HepG2 (cell line): Measurements from ENCODE around the gene MLXIPL. TPM values are rescaled to one million over a fixed set of nuclear protein-coding genes. Genes with fewer than 3 reads are reported as not detected.
A peak's percentile ranks its signal among the peaks of the same experiment; 100 is the strongest.

ENCODE experiments used
- AGO2 ChIP-seq: fragments of 200-400 bp; formaldehyde crosslinking; optimal IDR thresholded peaks from 2 replicates; pipeline ENCODE3; 2017; ENCODE audit warnings: mild to moderate bottlenecking, low read depth, low read length, moderate library complexity
- ATF4 ChIP-seq, 2 experiments: fragments of 450-650 bp in 1 of 2; sonication (generic) in 1 of 2; formaldehyde crosslinking; IDR thresholded peaks; 2 replicates each; pipeline versions ENCODE4 v1.5.0 to v1.8.0; 2020 to 2022; ENCODE audit warnings: mild to moderate bottlenecking in 1 of 2, missing genetic modification reagents in 1 of 2
- CCAR2 ChIP-seq: fragments of 200-400 bp; formaldehyde crosslinking; optimal IDR thresholded peaks from 2 replicates; pipeline ENCODE3; 2018; ENCODE audit warnings: low read depth, mild to moderate bottlenecking, low read length, moderate library complexity
- DDIT3 ChIP-seq: sonication (generic); formaldehyde crosslinking; IDR thresholded peaks from 2 replicates; pipeline ENCODE4 v1.4.0; 2020; ENCODE audit warnings: mild to moderate bottlenecking, missing genetic modification reagents
- EP300 ChIP-seq, 3 experiments: sonication (generic) in 1 of 3; formaldehyde crosslinking in 1 of 3; IDR thresholded peaks; 2 replicates each; pipeline versions ENCODE4 v1.5.1 to v1.6.1; 2011 to 2020; ENCODE audit warnings: low read depth in 2 of 3, low read length in 2 of 3, borderline replicate concordance in 1 of 3, improper control_type of control experiment in 1 of 3, mild to moderate bottlenecking in 1 of 3, missing genetic modification reagents in 1 of 3, moderate library complexity in 1 of 3
- FIP1L1 ChIP-seq: fragments of 200-400 bp; formaldehyde crosslinking; IDR thresholded peaks from 2 replicates; pipeline ENCODE4 v1.6.1; 2018; ENCODE audit warnings: low read depth, mild to moderate bottlenecking, low read length, moderate library complexity, borderline replicate concordance; ENCODE audit not compliant: insufficient read depth
- HOXA3 ChIP-seq: sonication (generic); formaldehyde crosslinking; IDR thresholded peaks from 2 replicates; pipeline ENCODE4 v1.5.0; 2020; ENCODE audit warnings: missing genetic modification reagents
- MED13 ChIP-seq: sonication (generic); formaldehyde crosslinking; IDR thresholded peaks from 2 replicates; pipeline ENCODE4 v1.5.0; 2020; ENCODE audit warnings: missing genetic modification reagents
- PATZ1 ChIP-seq: sonication (generic); formaldehyde crosslinking; IDR thresholded peaks from 2 replicates; pipeline ENCODE4 v1.4.0; 2020; ENCODE audit warnings: missing genetic modification reagents
- POLR2AphosphoS5 ChIP-seq: IDR thresholded peaks from 2 replicates; pipeline ENCODE4 v1.6.1; 2012; ENCODE audit warnings: low read depth, low read length
- POLR2G ChIP-seq: fragments of 200-400 bp; formaldehyde crosslinking; IDR thresholded peaks from 2 replicates; pipeline ENCODE4 v1.6.1; 2018; ENCODE audit warnings: mild to moderate bottlenecking, low read depth, low read length, moderate library complexity
- REXO4 ChIP-seq: sonication (generic); formaldehyde crosslinking; IDR thresholded peaks from 2 replicates; pipeline ENCODE4 v1.8.0; 2022; ENCODE audit warnings: missing genetic modification reagents, mild to moderate bottlenecking, borderline replicate concordance
- SAP130 ChIP-seq: IDR thresholded peaks from 2 replicates; pipeline ENCODE4 v1.6.1; 2016; ENCODE audit warnings: low read depth
- SNAI1 ChIP-seq: sonication (generic); formaldehyde crosslinking; IDR thresholded peaks from 2 replicates; pipeline ENCODE4 v1.5.0; 2020; ENCODE audit warnings: mild to moderate bottlenecking, missing genetic modification reagents, borderline replicate concordance
- TEF ChIP-seq: sonication (generic); formaldehyde crosslinking; IDR thresholded peaks from 2 replicates; pipeline ENCODE4 v1.5.0; 2020; ENCODE audit warnings: missing genetic modification reagents
- XBP1 ChIP-seq: sonication (generic); formaldehyde crosslinking; IDR thresholded peaks from 2 replicates; pipeline ENCODE4 v1.5.0; 2020; ENCODE audit warnings: missing genetic modification reagents
- ZNF562 ChIP-seq: sonication (generic); formaldehyde crosslinking; IDR thresholded peaks from 2 replicates; pipeline ENCODE4 v1.8.0; 2022; ENCODE audit warnings: missing genetic modification reagents, borderline replicate concordance
- ZNF616 ChIP-seq: sonication (generic); formaldehyde crosslinking; IDR thresholded peaks from 2 replicates; pipeline ENCODE4 v1.5.0; 2020; ENCODE audit warnings: low read depth, mild to moderate bottlenecking, missing genetic modification reagents
- ZNF703 ChIP-seq: sonication (generic); formaldehyde crosslinking; IDR thresholded peaks from 2 replicates; pipeline ENCODE4 v1.5.1; 2020; ENCODE audit warnings: missing genetic modification reagents, mild to moderate bottlenecking, moderate library complexity, borderline replicate concordance
- ZSCAN5A ChIP-seq: sonication (generic); formaldehyde crosslinking; IDR thresholded peaks from 2 replicates; pipeline ENCODE4 v1.8.0; 2022; ENCODE audit warnings: mild to moderate bottlenecking, missing genetic modification reagents, borderline replicate concordance
- polyA plus RNA-seq, 8 experiments: library from polyadenylated mRNA; depleted of rRNA in 3 of 8; stranded (reverse) in 7 of 8; unstranded in 1 of 8; fragments of >200 nt; fragmentation: Illumina TruSeq in 4 of 8; extraction: Trizol in 4 of 8; gene quantifications; 2 replicates each; pipeline versions ENCODE4 v1.2.1 to v1.2.3, GENCODE V29; 2011 to 2016; ENCODE audit warnings: low read depth in 4 of 8, missing spikeins in 1 of 8, mixed read lengths in 1 of 8; ENCODE audit not compliant: insufficient read depth in 1 of 8
- total RNA-seq, 5 experiments: library from RNA; depleted of rRNA; stranded (reverse); fragments of >200 nt; fragmentation: Illumina TruSeq; extraction: Trizol; gene quantifications; 2 replicates each; pipeline ENCODE4 v1.2.3, GENCODE V29; 2016; ENCODE audit warnings: low read depth in 1 of 5
- TF ChIP-seq, protein P1 (sequence below): sonication (generic); formaldehyde crosslinking; IDR thresholded peaks from 2 replicates; pipeline ENCODE4 v1.5.0; 2020; ENCODE audit warnings: missing genetic modification reagents

Gene MLXIPL
- total and polyA plus RNA-seq, 2 of the 13 experiments (the other 11 are each of a cell fraction or from before 2014, with no cell fraction given) = 51.6 to 60.1 TPM

DNA sequence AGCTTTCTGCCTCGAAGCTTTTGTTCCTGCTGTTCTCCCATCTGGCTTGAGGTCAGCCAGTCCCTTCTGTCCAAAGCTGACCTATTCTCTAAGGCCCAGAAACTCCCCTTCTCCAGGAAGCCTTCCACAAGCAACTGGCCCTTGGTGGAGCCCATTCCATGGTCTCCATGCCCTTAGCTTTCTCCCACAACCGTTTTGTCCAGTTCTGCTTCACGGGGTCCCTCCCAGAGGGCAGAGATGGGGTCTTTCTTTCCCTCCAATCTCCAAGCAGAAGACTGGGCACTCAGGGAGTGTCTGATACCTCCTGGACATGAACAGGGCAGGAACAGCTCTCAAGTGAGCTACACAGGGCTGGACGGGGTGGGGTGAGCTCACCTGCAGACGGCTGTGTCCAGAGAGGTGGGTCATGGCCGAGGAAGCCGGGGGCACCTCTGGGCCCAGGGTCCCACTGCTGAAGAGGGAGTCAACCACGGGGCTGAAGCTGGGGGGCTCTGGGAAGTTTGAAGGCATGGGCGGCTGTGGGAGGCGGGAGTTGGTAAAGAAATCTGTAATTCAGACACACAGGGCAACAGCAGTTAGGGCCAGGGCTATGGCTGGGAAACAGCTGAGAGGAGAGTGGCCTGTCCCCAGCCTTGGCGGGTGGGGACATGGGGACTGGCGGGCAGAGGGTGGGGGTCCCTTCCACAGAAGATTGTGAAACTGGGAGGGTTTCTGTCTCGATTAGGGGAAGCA, 25.0 kb downstream of the MLXIPL start (continued):
- TF ChIP-seq ZSCAN5A = 0 out of 2 replicates have a peak, but pooled peaks have one; percentile 68
- peak; percentile 61 for TF ChIP-seq CCAR2
- TF ChIP-seq HOXA3 = no peak
- TF ChIP-seq POLR2G = peak; percentile 73
- peak; percentile 99 for TF ChIP-seq AGO2
- TF ChIP-seq TEF = no peak
- TF ChIP-seq DDIT3 (CRISPR knock-in tag) = no peak
- no peak for TF ChIP-seq ZNF703 (CRISPR knock-in tag)
- peak; percentile 65; the same call in 1 of the 2 replicates for TF ChIP-seq POLR2AphosphoS5
- TF ChIP-seq MED13 (CRISPR knock-in tag) = no peak
- TF ChIP-seq XBP1 = 0 out of 2 replicates have a peak, but pooled peaks have one; percentile 18
- TF ChIP-seq ZNF562 (CRISPR knock-in tag) = no peak
- TF ChIP-seq FIP1L1 = 0 out of 2 replicates have a peak, but pooled peaks have one; percentile 33
- 0 out of 2 replicates have a peak, but pooled peaks have one; percentile 52 for TF ChIP-seq PATZ1 (CRISPR knock-in tag)
- TF ChIP-seq EP300 (IDR thresholded peaks at IDR 0.05; ENCODE audit: low read depth in 2 of 2, low read length in 2 of 2) = no peak
- no peak for TF ChIP-seq EP300 (CRISPR knock-in tag; IDR thresholded peaks at IDR 0.05; ENCODE audit: borderline replicate concordance)
- no peak for TF ChIP-seq ZNF616 (CRISPR knock-in tag)
- TF ChIP-seq, protein P1, sequence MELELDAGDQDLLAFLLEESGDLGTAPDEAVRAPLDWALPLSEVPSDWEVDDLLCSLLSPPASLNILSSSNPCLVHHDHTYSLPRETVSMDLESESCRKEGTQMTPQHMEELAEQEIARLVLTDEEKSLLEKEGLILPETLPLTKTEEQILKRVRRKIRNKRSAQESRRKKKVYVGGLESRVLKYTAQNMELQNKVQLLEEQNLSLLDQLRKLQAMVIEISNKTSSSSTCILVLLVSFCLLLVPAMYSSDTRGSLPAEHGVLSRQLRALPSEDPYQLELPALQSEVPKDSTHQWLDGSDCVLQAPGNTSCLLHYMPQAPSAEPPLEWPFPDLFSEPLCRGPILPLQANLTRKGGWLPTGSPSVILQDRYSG (CRISPR knock-in tag) = no peak
- TF ChIP-seq REXO4 (CRISPR knock-in tag) = no peak
- TF ChIP-seq ATF4 (CRISPR knock-in tag; IDR thresholded peaks at IDR 0.05) = no peak
- no peak for TF ChIP-seq SNAI1 (CRISPR knock-in tag)
- no peak for TF ChIP-seq SAP130 (CRISPR knock-in tag)
